Keratinocyte (primary cell): ENCODE results near the gene ABHD2. TPM values are rescaled to one million over a fixed set of nuclear protein-coding genes. Genes with fewer than 3 reads are reported as not detected.
"Not testable (repeated sequence)": the region's sequence is repeated elsewhere in the genome, so short reads cannot be mapped to it uniquely, and the experiment has no call there.

Experiments used
- DNase-seq: peaks from one replicate; pipeline ENCODE4 v3.0.0-alpha.2; 2011; ENCODE audit warnings: low read depth, missing footprints, low spot score
- FAIRE-seq: peaks from 2 replicates; lab custom pipeline; 2011; peaks lifted over from hg19 to GRCh38; lab: Jason Lieb, UNC
- H2AFZ ChIP-seq: 2 replicates; pipeline ENCODE4 v1.6.0; 2012; ENCODE audit warnings: low read length, control low read depth, inconsistent platforms; ENCODE audit not compliant: control insufficient read depth
- H3K27ac ChIP-seq: 2 replicates; pipeline ENCODE4 v1.5.1; 2011; ENCODE audit warnings: low read length; ENCODE audit not compliant: control insufficient read depth, insufficient read depth
- H3K27me3 ChIP-seq: 3 replicates; pipeline ENCODE4 v1.6.0; 2011; ENCODE audit warnings: low read length; ENCODE audit not compliant: control insufficient read depth, insufficient read depth; ENCODE audit errors: extremely low read depth
- H3K36me3 ChIP-seq, 2 experiments: 2 replicates in 1 of 2; 3 replicates in 1 of 2; pipeline ENCODE4 v1.5.1; 2011; ENCODE audit warnings: low read length in 2 of 2, mild to moderate bottlenecking in 1 of 2; ENCODE audit not compliant: control insufficient read depth in 2 of 2, insufficient read depth in 2 of 2; ENCODE audit errors: extremely low read depth in 1 of 2
- H3K4me1 ChIP-seq: 3 replicates; pipeline ENCODE4 v1.5.1; 2011; ENCODE audit warnings: low read length; ENCODE audit not compliant: control insufficient read depth, insufficient read depth; ENCODE audit errors: extremely low read depth
- H3K4me2 ChIP-seq: 3 replicates; pipeline ENCODE4 v1.6.0; 2011; ENCODE audit warnings: low read depth, low read length; ENCODE audit not compliant: control insufficient read depth, insufficient read depth; ENCODE audit errors: extremely low read depth
- H3K4me3 ChIP-seq, 3 experiments: fragments of 200-600 bp in 1 of 3; sonication (generic) in 1 of 3; 2 replicates in 2 of 3; 3 replicates in 1 of 3; pipeline ENCODE4 v1.5.1; 2011 to 2016; ENCODE audit warnings: low read length in 3 of 3, mild to moderate bottlenecking in 3 of 3, control low read depth in 2 of 3, inconsistent platforms in 1 of 3, low read depth in 1 of 3, mixed read lengths in 1 of 3, mixed run types in 1 of 3, moderate library complexity in 1 of 3; ENCODE audit not compliant: control insufficient read depth in 2 of 3, insufficient read depth in 2 of 3; ENCODE audit errors: extremely low read depth in 1 of 3
- H3K79me2 ChIP-seq: 2 replicates; pipeline ENCODE4 v1.6.0; 2012; ENCODE audit warnings: low read length; ENCODE audit not compliant: control insufficient read depth, insufficient read depth
- H3K9ac ChIP-seq: 3 replicates; pipeline ENCODE4 v1.6.0; 2011; ENCODE audit warnings: low read length; ENCODE audit not compliant: control insufficient read depth, insufficient read depth; ENCODE audit errors: extremely low read depth
- H3K9me1 ChIP-seq: 3 replicates; pipeline ENCODE4 v1.6.0; 2011; ENCODE audit warnings: low read length; ENCODE audit not compliant: control insufficient read depth, insufficient read depth; ENCODE audit errors: extremely low read depth
- H3K9me3 ChIP-seq: 2 replicates; pipeline ENCODE4 v1.5.1; 2012; ENCODE audit warnings: low read depth, low read length; ENCODE audit not compliant: control insufficient read depth
- H4K20me1 ChIP-seq: 3 replicates; pipeline ENCODE4 v1.6.0; 2011; ENCODE audit warnings: low read length; ENCODE audit not compliant: control insufficient read depth, insufficient read depth; ENCODE audit errors: extremely low read depth
- CTCF ChIP-seq, 3 experiments: IDR thresholded peaks in 1 of 3; conservative IDR thresholded peaks in 1 of 3; optimal IDR thresholded peaks in 1 of 3; 2 replicates in 2 of 3; 3 replicates in 1 of 3; pipeline versions ENCODE3 to v1.5.1; 2011; ENCODE audit warnings: low read length in 3 of 3, mild to moderate bottlenecking in 3 of 3, moderate library complexity in 2 of 3, control low read depth in 1 of 3, inconsistent platforms in 1 of 3; ENCODE audit not compliant: insufficient read depth in 2 of 3; ENCODE audit errors: extremely low read depth in 1 of 3
- EZH2 ChIP-seq: IDR thresholded peaks from one replicate; pipeline ENCODE4 v1.6.1; 2012; ENCODE audit warnings: inconsistent platforms, mild to moderate bottlenecking, low read length, moderate library complexity
- dilution Hi-C: fragments of 300-500 bp; cut with MboI; formaldehyde crosslinking; loops from one replicate; pipeline ENCODE4 v1.7.0; 2020; ENCODE audit warnings: low sequenced_read_pairs; ENCODE audit not compliant: extremely low pct_ligation_motif_present
- polyA plus RNA-seq, 5 experiments: library from polyadenylated mRNA; depleted of rRNA in 3 of 5; stranded (reverse) in 3 of 5; stranded (forward) in 1 of 5; unstranded in 1 of 5; fragments of >200 nt; gene quantifications; 1 replicate in 1 of 5; 2 replicates in 3 of 5; 3 replicates in 1 of 5; pipeline versions ENCODE4 v1.2.1 to v1.2.3, GENCODE V29; 2011 to 2012; ENCODE audit warnings: missing spikeins in 2 of 5, low read depth in 1 of 5, low replicate concordance in 1 of 5
- small RNA-seq, 3 experiments: library from RNA; depleted of rRNA; stranded (forward); fragments of <200 nt; gene quantifications; one replicate each; pipeline ENCODE3, GENCODE V24; 2012; ENCODE audit warnings: low read depth in 3 of 3, low replicate concordance in 1 of 3; ENCODE audit not compliant: insufficient read length in 3 of 3

Gene ABHD2
- polyA plus RNA-seq, 1 donor (not counting 4 experiments of a cell fraction or from before 2014, with no cell fraction given), result 22.8 TPM

GRCh38 chr15:89248584-89248983 lies 160.3 kb downstream of the ABHD2 start:
- Histone ChIP-seq H3K4me2 (no peak overlapping the region), H3K36me3 (no peaks in the 10 kb centered on the region), H3K9ac (no peak overlapping the region), H3K9me3 (no peaks in the 10 kb centered on the region), H3K4me3 (no peak overlapping the region), H2AFZ (no peak overlapping the region), H3K27me3 (no peaks in the 10 kb centered on the region), H4K20me1 (no peaks in the 10 kb centered on the region), H3K4me1 (peaks cover 8% of the 10 kb centered on the region), H3K9me1 (no peaks in the 10 kb centered on the region), H3K79me2 (peaks cover 31% of the 10 kb centered on the region), H3K27ac (no peak overlapping the region)
- no peak for FAIRE-seq
- no peak for TF ChIP-seq EZH2
- TF ChIP-seq CTCF (optimal IDR thresholded peaks at IDR 0.05 in 1 of 3, IDR thresholded peaks at IDR 0.05 in 1 of 3, conservative IDR thresholded peaks at IDR 0.05 in 1 of 3; ENCODE audit: extremely low read depth in 1 of 3, insufficient read depth in 2 of 3, low read length in 3 of 3), result no peak
- dilution Hi-C loops, result no loop called here
- DNase-seq, result no peak

- H3K27ac ChIP-seq, H3K4me1 ChIP-seq, dilution Hi-C loops, H4K20me1 ChIP-seq, H3K9me3 ChIP-seq, H2AFZ ChIP-seq, DNase-seq, H3K9ac ChIP-seq, H3K4me3 ChIP-seq, H3K27me3 ChIP-seq, H3K9me1 ChIP-seq, H3K36me3 ChIP-seq, FAIRE-seq, H3K4me2 ChIP-seq: not testable (repeated sequence)
- H3K79me2 ChIP-seq, result peaks cover 20% of the 10 kb centered on the region
Observed at GRCh38 chr15:89250142-89250541, 161.9 kb downstream of the ABHD2 start.

Small RNA genes lying within 50 kb of the gene (small RNA-seq; reads per million reads assigned to genes)
- gene RNU7-195P, result 0 reads per million in 3 experiments

Other genes starting within 250 kb of the ABHD2 start
- 1.4 to 2.2 TPM (median 1.4 TPM) in 3 replicates for gene HAPLN3, start 192.9 kb upstream of the ABHD2 start, polyA plus RNA-seq
- 55.3 to 107 TPM (median 85.1 TPM) in 3 replicates for gene MFGE8, start 175.1 kb upstream of the ABHD2 start, polyA plus RNA-seq
- gene RLBP1, start 133.1 kb downstream of the ABHD2 start, polyA plus RNA-seq, result not detected in 3 replicates
- gene FANCI, start 155.5 kb downstream of the ABHD2 start, polyA plus RNA-seq, result 6.7 to 21.8 TPM (median 19.4 TPM) in 3 replicates
- 27.3 to 40.4 TPM (median 29.6 TPM) in 3 replicates for gene POLG, start 246.4 kb downstream of the ABHD2 start, polyA plus RNA-seq